Tibial nerve (tissue), 4 donors: ENCODE data around the gene PPIL3. TPM values are rescaled to one million over a fixed set of nuclear protein-coding genes. Genes with fewer than 3 reads are reported as not detected.

Experiments used
- DNase-seq, 2 donors: peaks; one replicate each; pipeline ENCODE4 v3.0.0-alpha.2; 2019; ENCODE audit warnings: low spot score in 2 of 2
- H3K27ac ChIP-seq, 4 donors: fragments of 200-600 bp; sonication (generic) in 3 of 4; one replicate each; pipeline ENCODE4 v1.5.1; 2017 to 2019; ENCODE audit warnings: mild to moderate bottlenecking in 1 of 4
- H3K27me3 ChIP-seq, 2 donors: fragments of 200-600 bp; sonication (generic) in 1 of 2; one replicate each; pipeline versions ENCODE4 v1.5.1 to v1.6.0; 2017 to 2019
- H3K36me3 ChIP-seq, 3 donors: fragments of 200-600 bp; sonication (generic); one replicate each; pipeline ENCODE4 v1.5.1; 2018 to 2019
- H3K4me1 ChIP-seq, 4 donors: fragments of 200-600 bp; sonication (generic) in 3 of 4; one replicate each; pipeline ENCODE4 v1.5.1; 2017 to 2019
- H3K4me3 ChIP-seq, 4 donors: fragments of 200-600 bp; sonication (generic) in 3 of 4; one replicate each; pipeline ENCODE4 v1.5.1; 2017 to 2019; ENCODE audit warnings: mild to moderate bottlenecking in 1 of 4, moderate library complexity in 1 of 4
- H3K9me3 ChIP-seq, 4 donors: fragments of 200-600 bp; sonication (generic) in 3 of 4; one replicate each; pipeline ENCODE4 v1.5.1; 2017 to 2019
- CTCF ChIP-seq, 5 experiments: fragments of 200-600 bp in 3 of 5; fragments of 450-650 bp in 2 of 5; sonication (generic) in 3 of 5; IDR thresholded peaks; one replicate each; pipeline ENCODE4 v1.5.1; 2016 to 2019; ENCODE audit warnings: antibody characterized with exemption in 5 of 5, mild to moderate bottlenecking in 3 of 5, moderate library complexity in 2 of 5
- EP300 ChIP-seq, 2 donors: sonication (generic); formaldehyde crosslinking; IDR thresholded peaks; one replicate each; pipeline ENCODE4 v1.6.1; 2017; ENCODE audit warnings: antibody characterized with exemption in 2 of 2, mild to moderate bottlenecking in 1 of 2
- POLR2A ChIP-seq, 2 donors: fragments of 450-650 bp; IDR thresholded peaks; one replicate each; pipeline ENCODE4 v1.6.1; 2017; ENCODE audit warnings: antibody characterized with exemption in 2 of 2, mild to moderate bottlenecking in 2 of 2, moderate library complexity in 2 of 2
- WGBS, 2 donors: methylation state at CpG; one replicate each; pipeline ENCODE4 v1.1.5; 2018; 5-methylcytosine and 5-hydroxymethylcytosine counted together
- total RNA-seq, 4 donors: library from RNA; depleted of rRNA; stranded (reverse); fragments of >200 nt; gene quantifications; one replicate each; pipeline ENCODE4 v1.1.0, GENCODE V29; 2016

Gene PPIL3
- total RNA-seq, 4 donors from 2014 or later, result 24.6 to 119 (median 30.3) TPM

- H3K4me3 ChIP-seq, result peak within 1 kb of the TSS; percentile 84 to 98 (median 92)
- no peaks in the 10 kb centered on the region for H3K9me3 ChIP-seq
- H3K27ac ChIP-seq, result peak within 1 kb of the TSS; percentile 100
- peak; percentile 95 to 96 for DNase-seq
- TF ChIP-seq EP300 (IDR thresholded peaks at IDR 0.05) (peak; percentile 97 to 100), POLR2A (IDR thresholded peaks at IDR 0.05) (peak; percentile 100), CTCF (IDR thresholded peaks at IDR 0.05) (peak in 2 of 5 experiments; percentile 42 to 58)
- WGBS, 2 donors, result 1 to 2% methylated on average over 49 to 72 of the region's 89 CpGs
- H3K27me3 ChIP-seq, result no peaks in the 10 kb centered on the region
- H3K4me1 ChIP-seq, result peaks cover 0 to 44% (median 12%) of the 10 kb centered on the region in 4 donors
- peaks cover 0 to 7% (median 0%) of the 10 kb centered on the region in 3 donors for H3K36me3 ChIP-seq
These were observed 24.5 kb downstream of the PPIL3 start, which contains the start of gene CLK1 for GRCh38 chr2:200864176-200865034. Gene CLK1 (minus strand): TSS chr2:200864658. CDS start chr2:200861862, 2,796 bp downstream.

GRCh38 chr2:200863782-200864175 is 25.1 kb downstream of the PPIL3 start:
- H3K9me3 ChIP-seq, result no peaks in the 10 kb centered on the region
- H3K4me1 ChIP-seq, result peaks cover 0 to 51% (median 18%) of the 10 kb centered on the region in 4 donors
- no peaks in the 10 kb centered on the region for H3K27me3 ChIP-seq
- DNase-seq, result no peak
- 1% methylated on average over 19 of the region's 19 CpGs for WGBS, 2 donors
- peak overlapping the region; percentile 100 for H3K27ac ChIP-seq
- peak overlapping the region; percentile 84 to 98 (median 92) for H3K4me3 ChIP-seq
- TF ChIP-seq CTCF (IDR thresholded peaks at IDR 0.05), result no peak
- TF ChIP-seq POLR2A (IDR thresholded peaks at IDR 0.05), result peak in 1 of 2 donors; percentile 8
- no peak for TF ChIP-seq EP300 (IDR thresholded peaks at IDR 0.05)
- peaks cover 0 to 9% (median 0%) of the 10 kb centered on the region in 3 donors for H3K36me3 ChIP-seq

- H3K27ac ChIP-seq, result peak overlapping the region; percentile 100
- 0 to 2% methylated on average over 13 of the region's 13 CpGs for WGBS, 2 donors
- no peaks in the 10 kb centered on the region for H3K27me3 ChIP-seq
- peaks cover 0 to 21% (median 6%) of the 10 kb centered on the region in 3 donors for H3K36me3 ChIP-seq
- peak overlapping the region; percentile 84 to 98 (median 92) for H3K4me3 ChIP-seq
- peak in 1 of 2 donors; percentile 74 for DNase-seq
- TF ChIP-seq EP300 (IDR thresholded peaks at IDR 0.05), result peak in 1 of 2 donors; percentile 95
- peak; percentile 31 to 68 for TF ChIP-seq POLR2A (IDR thresholded peaks at IDR 0.05)
- TF ChIP-seq CTCF (IDR thresholded peaks at IDR 0.05), result no peak
- peaks cover 0 to 63% (median 26%) of the 10 kb centered on the region in 4 donors for H3K4me1 ChIP-seq
- no peaks in the 10 kb centered on the region for H3K9me3 ChIP-seq
These were observed 26.3 kb downstream of the PPIL3 start for GRCh38 chr2:200862532-200863000.

GRCh38 chr2:200861617-200862155 is 27.2 kb downstream of the PPIL3 start:
- 9% methylated on average over 4 of the region's 4 CpGs for WGBS, 2 donors
- H3K4me3 ChIP-seq, result peak overlapping the region; percentile 84 to 98 (median 92)
- H3K36me3 ChIP-seq, result peaks cover 4 to 30% (median 15%) of the 10 kb centered on the region in 3 donors
- peak overlapping the region; percentile 100 for H3K27ac ChIP-seq
- no peaks in the 10 kb centered on the region for H3K27me3 ChIP-seq
- H3K4me1 ChIP-seq, result peaks cover 0 to 62% (median 26%) of the 10 kb centered on the region in 4 donors
- no peaks in the 10 kb centered on the region for H3K9me3 ChIP-seq
- TF ChIP-seq POLR2A (IDR thresholded peaks at IDR 0.05), result no peak
- TF ChIP-seq EP300 (IDR thresholded peaks at IDR 0.05), result no peak
- no peak for TF ChIP-seq CTCF (IDR thresholded peaks at IDR 0.05)
- DNase-seq, result no peak
